Neural cell (in vitro differentiated cells): Measurements from ENCODE around the gene GLRX5. TPM values are rescaled to one million over a fixed set of nuclear protein-coding genes. Genes with fewer than 3 reads are reported as not detected.

Experiments
- H2AFZ ChIP-seq: fragments of 200-600, 300-800 bp; sonication (generic), shearing (Covaris generic); 2 replicates; pipeline ENCODE4 v1.6.0; 2014; ENCODE audit warnings: low read depth, mild to moderate bottlenecking, antibody characterized with exemption, low read length, moderate library complexity
- H3F3A ChIP-seq: fragments of 200-600 bp; shearing (Covaris generic); 2 replicates; pipeline ENCODE4 v1.6.1; 2016; ENCODE audit warnings: mild to moderate bottlenecking, moderate library complexity, mixed read lengths, antibody characterized with exemption, low read length; ENCODE audit not compliant: insufficient read depth, poor library complexity, severe bottlenecking
- H3K27ac ChIP-seq: fragments of 200-600, 300-800 bp; sonication (generic), shearing (Covaris generic); 2 replicates; pipeline ENCODE4 v1.5.1; 2014; ENCODE audit warnings: mild to moderate bottlenecking, low read length, moderate library complexity
- H3K27me3 ChIP-seq: fragments of 300-800, 200-600 bp; sonication (generic), shearing (Covaris generic); 2 replicates; pipeline ENCODE4 v1.6.0; 2014; ENCODE audit warnings: mild to moderate bottlenecking, low read depth, low read length, moderate library complexity; ENCODE audit not compliant: insufficient read depth
- H3K36me3 ChIP-seq: fragments of 300-800, 200-600 bp; sonication (generic), shearing (Covaris generic); 2 replicates; pipeline ENCODE4 v1.5.1; 2014; ENCODE audit warnings: mild to moderate bottlenecking, antibody characterized with exemption, low read length, moderate library complexity; ENCODE audit not compliant: insufficient read depth
- H3K4me2 ChIP-seq: fragments of 300-800, 200-600 bp; sonication (generic), shearing (Covaris generic); 2 replicates; pipeline ENCODE4 v1.6.0; 2014; ENCODE audit warnings: mild to moderate bottlenecking, low read length
- H3K4me3 ChIP-seq: fragments of 300-800, 200-600 bp; sonication (generic), shearing (Covaris generic); 2 replicates; pipeline ENCODE4 v1.5.1; 2014; ENCODE audit warnings: mild to moderate bottlenecking, low read length, moderate library complexity
- H3K79me2 ChIP-seq: fragments of 200-600 bp; shearing (Covaris generic); replicated peaks from 2 replicates; pipeline ENCODE4 v1.6.0; 2014; ENCODE audit warnings: mild to moderate bottlenecking, low read length, moderate library complexity; ENCODE audit not compliant: insufficient read depth
- H3K9ac ChIP-seq: fragments of 300-800, 200-600 bp; sonication (generic), shearing (Covaris generic); 2 replicates; pipeline ENCODE4 v1.6.1; 2016; ENCODE audit warnings: mild to moderate bottlenecking, low read length, mixed read lengths
- H3K9me2 ChIP-seq: fragments of 200-600 bp; shearing (Covaris generic); 2 replicates; pipeline ENCODE4 v1.6.1; 2016; ENCODE audit warnings: mild to moderate bottlenecking, low read length, mixed read lengths; ENCODE audit not compliant: insufficient read depth
- H3K9me3 ChIP-seq: fragments of 200-600, 300-800 bp; sonication (generic), shearing (Covaris generic); 2 replicates; pipeline ENCODE4 v1.6.1; 2016; ENCODE audit warnings: mild to moderate bottlenecking, mixed run types, low read length, moderate library complexity, mixed read lengths
- H4K20me1 ChIP-seq: fragments of 200-600 bp; shearing (Covaris generic); 2 replicates; pipeline ENCODE4 v1.6.1; 2016; ENCODE audit warnings: mild to moderate bottlenecking, mixed run types; ENCODE audit not compliant: insufficient read depth
- EP300 ChIP-seq: fragments of 450-650 bp; conservative IDR thresholded peaks from 2 replicates; pipeline ENCODE4 v1.6.1; 2014; ENCODE audit warnings: antibody characterized with exemption, mild to moderate bottlenecking, moderate library complexity; ENCODE audit not compliant: poor library complexity, severe bottlenecking
- EZH2 ChIP-seq: fragments of 200-600, 300-800 bp; shearing (Covaris generic), sonication (generic); IDR thresholded peaks from 2 replicates; pipeline ENCODE4 v1.6.1; 2014; ENCODE audit warnings: antibody characterized with exemption, low read length, borderline replicate concordance, mild to moderate bottlenecking; ENCODE audit not compliant: insufficient read depth, poor library complexity, severe bottlenecking
- MXI1 ChIP-seq: fragments of 450-650 bp; conservative IDR thresholded peaks from 2 replicates; pipeline ENCODE4 v1.6.1; 2014; ENCODE audit warnings: antibody characterized with exemption, mild to moderate bottlenecking; ENCODE audit not compliant: poor library complexity, severe bottlenecking
- POLR2AphosphoS5 ChIP-seq: IDR thresholded peaks from 2 replicates; pipeline ENCODE4 v1.6.1; 2012
- RAD21 ChIP-seq: fragments of 450-650 bp; conservative IDR thresholded peaks from 2 replicates; pipeline ENCODE4 v1.6.1; 2014; ENCODE audit warnings: antibody characterized with exemption, mild to moderate bottlenecking, moderate library complexity
- SMC3 ChIP-seq: fragments of 450-650 bp; conservative IDR thresholded peaks from 2 replicates; pipeline ENCODE4 v1.6.1; 2014; ENCODE audit warnings: antibody characterized with exemption, mild to moderate bottlenecking, moderate library complexity; ENCODE audit not compliant: poor library complexity
- TAF1 ChIP-seq: IDR thresholded peaks from 2 replicates; pipeline ENCODE4 v1.6.1; 2012; ENCODE audit warnings: low read depth
- polyA plus RNA-seq: library from polyadenylated mRNA; depleted of rRNA; stranded (reverse); fragments of >200 nt; gene quantifications from 2 replicates; pipeline ENCODE4 v1.2.3, GENCODE V29; 2014
- TF ChIP-seq, protein P1 (sequence below): IDR thresholded peaks from 2 replicates; pipeline ENCODE4 v1.6.1; 2012; ENCODE audit warnings: borderline replicate concordance
- TF ChIP-seq, protein P2 (sequence below): fragments of 450-650 bp; IDR thresholded peaks from 2 replicates; pipeline ENCODE4 v1.5.1; 2014; ENCODE audit warnings: antibody characterized with exemption, mild to moderate bottlenecking, moderate library complexity; ENCODE audit not compliant: poor library complexity, severe bottlenecking

The GLRX5 gene
- polyA plus RNA-seq, 1 donor from 2014 or later, result 81.0 TPM

DNA sequence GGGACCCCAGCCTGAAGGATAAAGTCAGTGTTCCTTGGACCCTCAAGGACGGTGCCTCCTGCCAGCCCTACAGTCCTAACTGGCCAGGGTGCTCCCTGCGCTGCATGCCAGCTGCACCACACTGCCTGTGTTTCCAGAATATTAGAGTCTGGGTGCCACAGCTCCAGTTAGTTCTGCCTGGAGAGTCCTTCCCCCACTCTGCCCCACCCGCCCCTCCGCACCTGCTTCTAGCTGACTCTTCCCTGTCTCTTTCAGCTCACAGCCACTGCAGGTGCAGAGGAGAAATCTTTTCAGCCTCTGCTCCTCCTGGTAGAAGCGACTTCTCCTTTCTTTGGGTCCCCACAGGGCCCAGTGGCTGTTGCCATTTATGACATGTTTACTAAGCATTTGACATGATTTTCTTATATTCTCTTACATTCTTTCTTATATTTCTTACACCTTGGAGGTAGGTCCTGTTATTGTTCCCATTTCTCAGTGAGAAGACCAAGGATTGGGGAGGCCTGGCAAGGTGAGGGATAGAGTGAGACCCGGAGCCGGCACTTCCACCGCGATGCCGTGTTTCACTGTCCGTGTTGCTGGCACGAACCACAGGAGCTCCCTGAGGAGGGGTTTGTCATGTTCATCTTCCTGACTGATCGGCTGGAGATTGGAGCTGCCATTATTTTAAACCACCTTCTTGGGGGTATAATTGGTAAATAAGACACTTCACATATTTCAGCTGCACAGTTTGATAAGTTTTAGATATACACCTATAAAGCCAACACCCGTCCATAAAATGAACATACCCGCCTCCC is 47.8 kb upstream of the GLRX5 start:
- TF ChIP-seq TAF1, result no peak
- TF ChIP-seq, protein P1, sequence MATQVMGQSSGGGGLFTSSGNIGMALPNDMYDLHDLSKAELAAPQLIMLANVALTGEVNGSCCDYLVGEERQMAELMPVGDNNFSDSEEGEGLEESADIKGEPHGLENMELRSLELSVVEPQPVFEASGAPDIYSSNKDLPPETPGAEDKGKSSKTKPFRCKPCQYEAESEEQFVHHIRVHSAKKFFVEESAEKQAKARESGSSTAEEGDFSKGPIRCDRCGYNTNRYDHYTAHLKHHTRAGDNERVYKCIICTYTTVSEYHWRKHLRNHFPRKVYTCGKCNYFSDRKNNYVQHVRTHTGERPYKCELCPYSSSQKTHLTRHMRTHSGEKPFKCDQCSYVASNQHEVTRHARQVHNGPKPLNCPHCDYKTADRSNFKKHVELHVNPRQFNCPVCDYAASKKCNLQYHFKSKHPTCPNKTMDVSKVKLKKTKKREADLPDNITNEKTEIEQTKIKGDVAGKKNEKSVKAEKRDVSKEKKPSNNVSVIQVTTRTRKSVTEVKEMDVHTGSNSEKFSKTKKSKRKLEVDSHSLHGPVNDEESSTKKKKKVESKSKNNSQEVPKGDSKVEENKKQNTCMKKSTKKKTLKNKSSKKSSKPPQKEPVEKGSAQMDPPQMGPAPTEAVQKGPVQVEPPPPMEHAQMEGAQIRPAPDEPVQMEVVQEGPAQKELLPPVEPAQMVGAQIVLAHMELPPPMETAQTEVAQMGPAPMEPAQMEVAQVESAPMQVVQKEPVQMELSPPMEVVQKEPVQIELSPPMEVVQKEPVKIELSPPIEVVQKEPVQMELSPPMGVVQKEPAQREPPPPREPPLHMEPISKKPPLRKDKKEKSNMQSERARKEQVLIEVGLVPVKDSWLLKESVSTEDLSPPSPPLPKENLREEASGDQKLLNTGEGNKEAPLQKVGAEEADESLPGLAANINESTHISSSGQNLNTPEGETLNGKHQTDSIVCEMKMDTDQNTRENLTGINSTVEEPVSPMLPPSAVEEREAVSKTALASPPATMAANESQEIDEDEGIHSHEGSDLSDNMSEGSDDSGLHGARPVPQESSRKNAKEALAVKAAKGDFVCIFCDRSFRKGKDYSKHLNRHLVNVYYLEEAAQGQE, result no peak
- no peak for TF ChIP-seq SMC3
- TF ChIP-seq MXI1, result no peak
- no peak for TF ChIP-seq EP300
- no peak for TF ChIP-seq POLR2AphosphoS5
- TF ChIP-seq, protein P2, sequence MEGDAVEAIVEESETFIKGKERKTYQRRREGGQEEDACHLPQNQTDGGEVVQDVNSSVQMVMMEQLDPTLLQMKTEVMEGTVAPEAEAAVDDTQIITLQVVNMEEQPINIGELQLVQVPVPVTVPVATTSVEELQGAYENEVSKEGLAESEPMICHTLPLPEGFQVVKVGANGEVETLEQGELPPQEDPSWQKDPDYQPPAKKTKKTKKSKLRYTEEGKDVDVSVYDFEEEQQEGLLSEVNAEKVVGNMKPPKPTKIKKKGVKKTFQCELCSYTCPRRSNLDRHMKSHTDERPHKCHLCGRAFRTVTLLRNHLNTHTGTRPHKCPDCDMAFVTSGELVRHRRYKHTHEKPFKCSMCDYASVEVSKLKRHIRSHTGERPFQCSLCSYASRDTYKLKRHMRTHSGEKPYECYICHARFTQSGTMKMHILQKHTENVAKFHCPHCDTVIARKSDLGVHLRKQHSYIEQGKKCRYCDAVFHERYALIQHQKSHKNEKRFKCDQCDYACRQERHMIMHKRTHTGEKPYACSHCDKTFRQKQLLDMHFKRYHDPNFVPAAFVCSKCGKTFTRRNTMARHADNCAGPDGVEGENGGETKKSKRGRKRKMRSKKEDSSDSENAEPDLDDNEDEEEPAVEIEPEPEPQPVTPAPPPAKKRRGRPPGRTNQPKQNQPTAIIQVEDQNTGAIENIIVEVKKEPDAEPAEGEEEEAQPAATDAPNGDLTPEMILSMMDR, result no peak
- no peak for TF ChIP-seq EZH2
- TF ChIP-seq RAD21, result no peak
- Histone ChIP-seq H3K27me3 (no peaks in the 10 kb centered on the region), H3K27ac (no peak overlapping the region), H3K9me2 (no peaks in the 10 kb centered on the region), H2AFZ (no peak overlapping the region), H3F3A (no peaks in the 10 kb centered on the region), H3K36me3 (no peaks in the 10 kb centered on the region), H3K9me3 (no peaks in the 10 kb centered on the region), H3K4me2 (no peak overlapping the region), H3K79me2 (no peaks in the 10 kb centered on the region), H3K9ac (no peak overlapping the region), H4K20me1 (no peaks in the 10 kb centered on the region), H3K4me3 (no peak overlapping the region)

DNA sequence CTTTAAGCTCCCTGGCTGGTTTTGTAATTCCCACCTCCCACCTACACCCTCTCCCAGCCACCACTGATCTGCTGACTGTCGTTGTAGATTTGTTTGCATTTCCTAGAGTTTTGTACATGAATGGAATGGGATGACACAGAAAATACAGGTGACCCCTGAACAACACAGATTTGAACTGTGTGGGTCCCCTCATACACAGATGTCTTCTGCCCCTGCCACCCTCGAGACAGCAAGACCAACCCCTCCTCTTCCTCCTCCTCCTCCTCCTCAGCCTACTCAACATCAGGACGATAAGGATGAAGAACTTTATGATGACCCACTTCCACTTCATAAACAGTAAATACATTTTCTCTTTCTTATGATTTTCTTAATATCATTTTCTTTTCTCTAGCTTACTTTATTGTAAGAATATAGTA is 47.2 kb upstream of the GLRX5 start:
- Histone ChIP-seq H3F3A (no peaks in the 10 kb centered on the region), H3K27ac (no peak overlapping the region), H3K9me3 (no peaks in the 10 kb centered on the region), H3K9me2 (no peaks in the 10 kb centered on the region), H2AFZ (no peak overlapping the region), H4K20me1 (no peaks in the 10 kb centered on the region), H3K4me2 (no peak overlapping the region), H3K27me3 (no peaks in the 10 kb centered on the region), H3K9ac (no peak overlapping the region), H3K79me2 (no peaks in the 10 kb centered on the region), H3K36me3 (no peaks in the 10 kb centered on the region), H3K4me3 (no peak overlapping the region)
- TF ChIP-seq SMC3 (no peak), EP300 (no peak), MXI1 (no peak), TAF1 (no peak), POLR2AphosphoS5 (no peak), RAD21 (no peak), EZH2 (no peak)
- TF ChIP-seq, protein P2, result no peak
- TF ChIP-seq, protein P1, result no peak
